Muscle of leg (tissue), 11 donors: ENCODE data around the gene SLC35F1. TPM values are rescaled to one million over a fixed set of nuclear protein-coding genes. Genes with fewer than 3 reads are reported as not detected.
"Not testable (repeated sequence)": the region's sequence is repeated elsewhere in the genome, so short reads cannot be mapped to it uniquely, and the experiment has no call there.

Source experiments
- DNase-seq: peaks from one replicate; pipeline ENCODE4 v3.0.0; 2013
- H3K27ac ChIP-seq: one replicate; pipeline ENCODE4 v1.5.1; 2013; ENCODE audit warnings: mild to moderate bottlenecking, low read length, control low read depth
- H3K27me3 ChIP-seq: one replicate; pipeline ENCODE4 v1.6.1; 2013; ENCODE audit warnings: low read length; ENCODE audit not compliant: control insufficient read depth, insufficient read depth
- H3K36me3 ChIP-seq: one replicate; pipeline ENCODE4 v1.6.1; 2013; ENCODE audit warnings: low read length; ENCODE audit not compliant: control insufficient read depth, insufficient read depth
- H3K4me1 ChIP-seq: one replicate; pipeline ENCODE4 v1.6.1; 2013; ENCODE audit warnings: low read length; ENCODE audit not compliant: control insufficient read depth, insufficient read depth
- H3K4me3 ChIP-seq: one replicate; pipeline ENCODE4 v1.5.1; 2013; ENCODE audit warnings: low read length, control low read depth
- H3K9me3 ChIP-seq: replicated peaks from 2 replicates; pipeline ENCODE4 v1.6.1; 2013; ENCODE audit warnings: low read depth, low read length; ENCODE audit not compliant: control insufficient read depth
- WGBS: methylation state at CpG from one replicate; pipeline ENCODE4 v1.1.5; 2013; ENCODE audit warnings: missing lambda C conversion rate; ENCODE audit not compliant: insufficient coverage; 5-methylcytosine and 5-hydroxymethylcytosine counted together
- polyA plus RNA-seq, 8 donors: library from polyadenylated mRNA; unstranded; fragments of 120-200 nt; gene quantifications; one replicate each; pipeline versions ENCODE4 v1.2.1 to v1.2.3, GENCODE V29; 2013; ENCODE audit warnings: inconsistent platforms in 1 of 8, low replicate concordance in 1 of 8; ENCODE audit not compliant: insufficient read length in 8 of 8, insufficient read depth in 1 of 8
- total RNA-seq: library from RNA; stranded (reverse); fragments of 120-200 nt; gene quantifications from one replicate; pipeline ENCODE4 v1.2.4, GENCODE V29; 2013

The SLC35F1 gene
- total and polyA plus RNA-seq, 9 donors = 1.5 to 6.2 (median 2.1) TPM

DNA sequence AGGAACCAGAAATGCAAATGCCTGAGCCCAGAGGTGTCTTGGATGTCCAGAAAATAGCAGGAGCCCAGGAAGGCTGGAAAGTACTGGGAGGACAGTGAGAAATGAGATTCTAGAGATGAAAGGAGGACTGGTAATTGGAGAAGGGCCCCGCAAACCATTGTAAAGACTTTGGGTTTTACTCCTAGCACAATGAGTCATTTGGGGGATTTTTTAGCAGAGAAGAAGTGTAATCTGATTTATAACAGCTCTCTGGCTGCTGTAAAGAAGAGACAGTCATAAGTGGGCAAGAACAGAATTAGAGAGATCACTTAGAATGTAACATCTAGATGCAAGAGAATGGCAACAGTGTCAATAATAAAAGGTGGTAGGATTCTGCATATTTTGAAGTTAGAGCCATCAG is 40.2 kb downstream of the SLC35F1 start:
- WGBS = 71% methylated on average over 1 of the region's 1 CpG
- DNase-seq = no peak
- H3K36me3 ChIP-seq = no peaks in the 10 kb centered on the region
- no peak overlapping the region for H3K27ac ChIP-seq
- no peak overlapping the region for H3K4me3 ChIP-seq
- no peaks in the 10 kb centered on the region for H3K4me1 ChIP-seq
- no peaks in the 10 kb centered on the region for H3K27me3 ChIP-seq
- H3K9me3 ChIP-seq = no peaks in the 10 kb centered on the region

GRCh38 chr6:117951783-117952182 is 44.7 kb downstream of the SLC35F1 start:
- WGBS = 27% methylated on average over 3 of the region's 3 CpGs
- no peaks in the 10 kb centered on the region for H3K36me3 ChIP-seq
- H3K27ac ChIP-seq = no peak overlapping the region
- no peaks in the 10 kb centered on the region for H3K27me3 ChIP-seq
- H3K4me3 ChIP-seq = no peak overlapping the region
- H3K4me1 ChIP-seq = no peaks in the 10 kb centered on the region
- H3K9me3 ChIP-seq = no peaks in the 10 kb centered on the region
- no peak for DNase-seq

- Histone ChIP-seq H3K9me3 (no peaks in the 10 kb centered on the region), H3K36me3 (no peaks in the 10 kb centered on the region), H3K4me1 (no peaks in the 10 kb centered on the region), H3K27me3 (no peaks in the 10 kb centered on the region), H3K27ac (no peak overlapping the region), H3K4me3 (no peak overlapping the region)
- DNase-seq = no peak
- 100% methylated on average over 2 of the region's 2 CpGs for WGBS
Observed at GRCh38 chr6:117955684-117956256, 48.7 kb downstream of the SLC35F1 start.

DNA sequence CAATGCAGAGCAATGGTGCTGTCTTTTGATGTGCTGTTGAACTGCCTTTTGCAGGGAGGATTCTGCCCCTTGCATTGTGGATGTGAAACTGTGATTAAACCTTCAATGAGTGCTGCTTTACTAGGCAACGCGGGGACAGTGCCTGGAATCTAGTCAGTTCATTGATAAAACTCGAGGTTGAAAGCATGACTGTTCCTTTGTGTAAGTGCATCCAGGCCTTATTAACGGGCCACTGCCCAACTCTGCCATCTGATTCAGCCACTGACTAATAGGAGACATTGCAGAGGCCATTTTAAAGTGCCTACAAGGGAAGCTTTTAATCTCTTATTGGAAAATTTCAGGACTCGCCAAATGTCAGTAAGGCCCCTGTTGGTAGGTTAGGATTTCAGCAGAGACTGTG is 49.3 kb downstream of the SLC35F1 start:
- no peak for DNase-seq
- no peaks in the 10 kb centered on the region for H3K36me3 ChIP-seq
- H3K27ac ChIP-seq = no peak overlapping the region
- no peaks in the 10 kb centered on the region for H3K27me3 ChIP-seq
- no peak overlapping the region for H3K4me3 ChIP-seq
- H3K9me3 ChIP-seq = no peaks in the 10 kb centered on the region
- H3K4me1 ChIP-seq = no peaks in the 10 kb centered on the region
- WGBS = 76% methylated on average over 4 of the region's 5 CpGs

- Histone ChIP-seq H3K36me3 (no peaks in the 10 kb centered on the region), H3K27ac (no peak overlapping the region), H3K4me1 (no peaks in the 10 kb centered on the region), H3K27me3 (no peaks in the 10 kb centered on the region), H3K4me3 (no peak overlapping the region), H3K9me3 (no peaks in the 10 kb centered on the region)
- no peak for DNase-seq
- no CpG with 5 or more reads among the region's 3 CpGs for WGBS
Observed at GRCh38 chr6:117958536-117958935, 51.5 kb downstream of the SLC35F1 start.

GRCh38 chr6:117960877-117961276 is 53.8 kb downstream of the SLC35F1 start:
- Histone ChIP-seq H3K36me3 (no peaks in the 10 kb centered on the region), H3K27me3 (no peaks in the 10 kb centered on the region), H3K9me3 (peaks cover 13% of the 10 kb centered on the region), H3K27ac (no peak overlapping the region), H3K4me1 (no peaks in the 10 kb centered on the region), H3K4me3 (no peak overlapping the region)
- DNase-seq = no peak
- WGBS = 100% methylated on average over 1 of the region's 1 CpG

GRCh38 chr6:117961301-117961700 is 54.2 kb downstream of the SLC35F1 start:
- 90% methylated on average over 2 of the region's 3 CpGs for WGBS
- Histone ChIP-seq H3K36me3 (no peaks in the 10 kb centered on the region), H3K9me3 (peaks cover 13% of the 10 kb centered on the region), H3K4me1 (no peaks in the 10 kb centered on the region), H3K27me3 (no peaks in the 10 kb centered on the region), H3K27ac (no peak overlapping the region), H3K4me3 (no peak overlapping the region)
- no peak for DNase-seq

DNA sequence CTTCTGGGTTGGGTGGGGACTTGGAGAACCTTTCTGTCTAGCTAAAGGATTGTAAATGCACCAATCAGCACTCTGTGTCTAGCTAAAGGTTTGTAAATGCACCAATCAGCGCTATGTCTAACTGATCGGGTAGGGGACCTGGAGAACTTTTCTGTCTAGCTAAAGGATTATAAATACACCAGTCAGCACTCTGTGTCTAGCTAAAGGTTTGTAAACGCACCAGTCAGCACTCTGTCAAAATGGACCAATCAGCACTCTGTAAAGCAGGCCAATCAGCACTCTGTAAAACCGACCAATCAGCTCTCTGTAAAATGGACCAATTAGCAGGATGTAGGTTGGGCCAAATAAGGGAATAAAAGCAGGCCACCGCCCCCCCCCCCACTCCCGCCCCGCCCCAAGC is 58.7 kb downstream of the SLC35F1 start:
- peaks cover 13% of the 10 kb centered on the region for H3K9me3 ChIP-seq
- not testable (repeated sequence) for H3K27ac ChIP-seq, H3K4me3 ChIP-seq, H3K27me3 ChIP-seq, H3K36me3 ChIP-seq, H3K4me1 ChIP-seq, DNase-seq
- WGBS = 100% methylated on average over 2 of the region's 7 CpGs

DNA sequence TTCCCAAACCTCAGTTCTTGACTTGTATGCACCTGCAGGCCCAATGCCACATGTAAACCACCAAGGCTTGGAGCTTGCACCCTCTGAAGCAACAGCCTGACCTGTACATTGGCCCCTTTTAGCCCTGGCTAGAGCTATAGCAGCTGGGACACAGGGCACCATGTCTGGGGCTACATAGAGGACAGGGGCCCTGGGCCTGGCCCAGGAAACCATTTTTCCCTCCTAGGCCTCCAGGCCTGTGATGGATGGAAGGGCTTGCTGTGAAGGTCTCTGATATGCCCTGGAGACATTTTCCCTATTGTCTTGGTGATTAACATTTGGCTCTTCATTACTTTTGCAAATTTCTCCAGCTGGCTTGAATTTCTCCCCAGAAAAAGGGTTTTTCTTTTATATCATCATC is 64.6 kb downstream of the SLC35F1 start:
- H3K4me1 ChIP-seq = no peaks in the 10 kb centered on the region
- no peaks in the 10 kb centered on the region for H3K36me3 ChIP-seq
- H3K4me3 ChIP-seq = no peak overlapping the region
- no peak for DNase-seq
- no peaks in the 10 kb centered on the region for H3K27me3 ChIP-seq
- H3K27ac ChIP-seq = no peak overlapping the region
- H3K9me3 ChIP-seq = peaks cover 4% of the 10 kb centered on the region

- 43% methylated on average over 1 of the region's 1 CpG for WGBS
- no peaks in the 10 kb centered on the region for H3K36me3 ChIP-seq
- no peak overlapping the region for H3K4me3 ChIP-seq
- H3K27me3 ChIP-seq = no peaks in the 10 kb centered on the region
- H3K4me1 ChIP-seq = no peaks in the 10 kb centered on the region
- DNase-seq = peak; percentile 30
- peaks cover 4% of the 10 kb centered on the region for H3K9me3 ChIP-seq
- H3K27ac ChIP-seq = no peak overlapping the region
Observed at GRCh38 chr6:117974914-117975627, 68.0 kb downstream of the SLC35F1 start.
